Lung (tissue), 12 donors: ENCODE data around the gene CD48. TPM values are rescaled to one million over a fixed set of nuclear protein-coding genes. Genes with fewer than 3 reads are reported as not detected.

Experiments
- ATAC-seq: fragments of 200-7000 bp; cut with Tn5 transposase; one replicate; pipeline ENCODE4 v1.9.1; 2020; ENCODE audit warnings: moderate number of reproducible peaks; ENCODE audit not compliant: insufficient read depth, low FRiP score
- DNase-seq, 3 donors: peaks; one replicate each; pipeline ENCODE4 v3.0.0-alpha.2; 2013 to 2017
- H3K27ac ChIP-seq, 2 donors: one replicate each; pipeline ENCODE4 v1.5.1; 2013; ENCODE audit warnings: mild to moderate bottlenecking in 2 of 2, moderate library complexity in 2 of 2, control low read depth in 1 of 2, inconsistent platforms in 1 of 2, low read depth in 1 of 2, low read length in 1 of 2
- H3K27me3 ChIP-seq, 3 donors: one replicate each; pipeline ENCODE4 v1.5.1; 2013; ENCODE audit warnings: low read length in 2 of 3; ENCODE audit not compliant: control insufficient read depth in 3 of 3, insufficient read depth in 3 of 3
- H3K36me3 ChIP-seq, 4 donors: one replicate each; pipeline ENCODE4 v1.5.1; 2013; ENCODE audit warnings: low read length in 4 of 4, mild to moderate bottlenecking in 1 of 4, moderate library complexity in 1 of 4; ENCODE audit not compliant: control insufficient read depth in 4 of 4, insufficient read depth in 4 of 4
- H3K4me1 ChIP-seq, 5 donors: one replicate each; pipeline ENCODE4 v1.5.1; 2013; ENCODE audit warnings: low read length in 5 of 5, mild to moderate bottlenecking in 2 of 5, moderate library complexity in 1 of 5; ENCODE audit not compliant: control insufficient read depth in 5 of 5, insufficient read depth in 5 of 5
- H3K4me3 ChIP-seq: one replicate; pipeline ENCODE4 v1.5.1; 2013; ENCODE audit warnings: mild to moderate bottlenecking, control low read depth, moderate library complexity
- H3K9ac ChIP-seq, 2 donors: one replicate each; pipeline ENCODE4 v1.5.1; 2013; ENCODE audit warnings: low read length in 2 of 2, control low read depth in 1 of 2; ENCODE audit not compliant: insufficient read depth in 1 of 2
- H3K9me3 ChIP-seq, 4 donors: one replicate each; pipeline ENCODE4 v1.5.1; 2013; ENCODE audit warnings: low read length in 3 of 4, mild to moderate bottlenecking in 1 of 4, moderate library complexity in 1 of 4; ENCODE audit not compliant: control insufficient read depth in 4 of 4, insufficient read depth in 3 of 4
- CTCF ChIP-seq: IDR thresholded peaks from 2 replicates; pipeline ENCODE4 v1.5.1; 2012; ENCODE audit warnings: mild to moderate bottlenecking; ENCODE audit errors: control extremely low read depth, extremely low read depth
- WGBS, 2 donors: extraction: QIAGEN DNeasy Blood & Tissue Kit; methylation state at CpG; one replicate each; pipeline ENCODE4 v1.1.7; 2013; 5-methylcytosine and 5-hydroxymethylcytosine counted together
- polyA plus RNA-seq, 2 donors: library from polyadenylated mRNA; stranded (reverse); fragments of 200-250 nt; gene quantifications; one replicate each; pipeline ENCODE4 v1.2.1, GENCODE V29; 2013
- total RNA-seq, 2 donors: library from RNA; depleted of rRNA in 1 of 2; stranded (reverse); fragments of >200 nt in 1 of 2; gene quantifications; one replicate each; pipeline ENCODE4 v1.2.1, GENCODE V29; 2014 to 2021
- donor health status: control.
- donor health status: control.
- donor health status: Bipolar disorder and iron deficiency.
- donor health status: healthy.
- donor health status: DM: yes; HTN: yes; CAD: no.

The CD48 gene
- total and polyA plus RNA-seq, 4 donors, result 16.4 to 126 (median 25.6) TPM

GRCh38 chr1:160682983-160683865, 28.4 kb downstream of the CD48 start:
- H3K27ac ChIP-seq, result no peak overlapping the region
- DNase-seq, result no peak
- 42 to 47% methylated on average over 4 of the region's 4 CpGs for WGBS, 2 donors
- no peak overlapping the region for H3K4me3 ChIP-seq
- peaks cover 0 to 1% (median 0%) of the 10 kb centered on the region in 4 donors for H3K36me3 ChIP-seq
- H3K9me3 ChIP-seq, result peaks cover 0 to 2% (median 0%) of the 10 kb centered on the region in 4 donors
- no peak for TF ChIP-seq CTCF
- peak; percentile 79 for ATAC-seq
- H3K9ac ChIP-seq, result no peak overlapping the region
- no peaks in the 10 kb centered on the region for H3K27me3 ChIP-seq
- H3K4me1 ChIP-seq, result no peaks in the 10 kb centered on the region

- DNase-seq (no peak), ATAC-seq (no peak)
- no peak for TF ChIP-seq CTCF
- Histone ChIP-seq H3K4me3 (no peak overlapping the region), H3K27ac (no peak overlapping the region), H3K9me3 (peaks cover 0 to 3% (median 0%) of the 10 kb centered on the region in 4 donors), H3K27me3 (peaks cover 0 to 2% (median 0%) of the 10 kb centered on the region in 3 donors), H3K4me1 (no peaks in the 10 kb centered on the region), H3K9ac (no peak overlapping the region), H3K36me3 (peaks cover 0 to 4% (median 0%) of the 10 kb centered on the region in 4 donors)
- WGBS, 2 donors, result 94% methylated on average over 3 of the region's 3 CpGs
Observed at GRCh38 chr1:160681891-160682140, 29.8 kb downstream of the CD48 start.

GRCh38 chr1:160681066-160681890, 30.3 kb downstream of the CD48 start:
- ATAC-seq (no peak), DNase-seq (peak; percentile 39 to 63 (median 49))
- WGBS, 2 donors, result 55 to 60% methylated on average over 10 of the region's 10 CpGs
- Histone ChIP-seq H3K27me3 (peaks cover 0 to 2% (median 0%) of the 10 kb centered on the region in 3 donors), H3K27ac (no peak overlapping the region), H3K36me3 (peaks cover 0 to 4% (median 0%) of the 10 kb centered on the region in 4 donors), H3K9me3 (peaks cover 0 to 3% (median 0%) of the 10 kb centered on the region in 4 donors), H3K9ac (no peak overlapping the region), H3K4me1 (no peaks in the 10 kb centered on the region), H3K4me3 (no peak overlapping the region)
- TF ChIP-seq CTCF, result peak; percentile 50
